ENCODE measurements around the gene CLEC16A. TPM values are rescaled to one million over a fixed set of nuclear protein-coding genes. Genes with fewer than 3 reads are reported as not detected.

CLEC16A gene
- total and polyA plus RNA-seq, 9 of the 15 experiments (the other 6 are each of a cell fraction or from before 2014, with no cell fraction given), result 1.00 to 22.3 (median 10.0) TPM

- TF ChIP-seq GTF3C2 (IDR thresholded peaks at IDR 0.05; ENCODE audit: borderline replicate concordance, extremely low read depth, insufficient read length) (no peak), MAFF (IDR thresholded peaks at IDR 0.05; ENCODE audit: low read length) (no peak), ID3 (CRISPR knock-in tag; IDR thresholded peaks at IDR 0.05) (no peak), ID3 (tag; IDR thresholded peaks at IDR 0.05) (no peak), USF2 (CRISPR knock-in tag; IDR thresholded peaks at IDR 0.05) (no peak), ZNF444 (CRISPR knock-in tag; IDR thresholded peaks at IDR 0.05) (no peak), DLX4 (CRISPR knock-in tag; IDR thresholded peaks at IDR 0.05) (no peak), OTX1 (CRISPR knock-in tag; IDR thresholded peaks at IDR 0.05) (no peak), ELF2 (CRISPR knock-in tag; IDR thresholded peaks at IDR 0.05) (no peak), BRF2 (IDR thresholded peaks at IDR 0.05; ENCODE audit: borderline replicate concordance, insufficient read depth, insufficient read length) (no peak), NFIC (IDR thresholded peaks at IDR 0.05) (no peak)
Measured at GRCh38 chr16:10992112-10992511, 47.7 kb downstream of the CLEC16A start (continued).

All from K562 (cell line).